Smooth muscle cell (in vitro differentiated cells): Measurements from ENCODE around the gene FKBP2. TPM values are rescaled to one million over a fixed set of nuclear protein-coding genes. Genes with fewer than 3 reads are reported as not detected.

Experiments used
- DNase-seq: peaks from one replicate; lab custom pipeline; 2025; ENCODE audit not compliant: unreplicated experiment; lab: John Stamatoyannopoulos, UW
- H2AFZ ChIP-seq: fragments of 200-600 bp; sonication (generic); 2 replicates; pipeline ENCODE4 v1.6.0; 2016; ENCODE audit warnings: antibody characterized with exemption, low read depth, mild to moderate bottlenecking
- H3F3A ChIP-seq: fragments of 200-600 bp; sonication (generic); 2 replicates; pipeline ENCODE4 v1.6.0; 2017; ENCODE audit warnings: antibody characterized with exemption, low read depth
- H3K27ac ChIP-seq: fragments of 200-600 bp; sonication (generic); 2 replicates; pipeline ENCODE4 v1.5.1; 2016; ENCODE audit warnings: low read depth, mild to moderate bottlenecking
- H3K27me3 ChIP-seq: fragments of 200-600 bp; sonication (generic); 2 replicates; pipeline ENCODE4 v1.6.1; 2016; ENCODE audit warnings: low read depth, mild to moderate bottlenecking
- H3K36me3 ChIP-seq: fragments of 200-600 bp; sonication (generic); 2 replicates; pipeline ENCODE4 v1.5.1; 2016; ENCODE audit warnings: low read depth
- H3K4me1 ChIP-seq: fragments of 200-600 bp; sonication (generic); 2 replicates; pipeline ENCODE4 v1.5.1; 2016; ENCODE audit warnings: low read depth
- H3K4me2 ChIP-seq: fragments of 200-600 bp; sonication (generic); 2 replicates; pipeline ENCODE4 v1.6.0; 2016; ENCODE audit warnings: mild to moderate bottlenecking
- H3K4me3 ChIP-seq: fragments of 200-600 bp; sonication (generic); 2 replicates; pipeline ENCODE4 v1.5.1; 2016; ENCODE audit warnings: mild to moderate bottlenecking
- H3K79me2 ChIP-seq: fragments of 200-600 bp; sonication (generic); 2 replicates; pipeline ENCODE4 v1.6.0; 2016; ENCODE audit warnings: low read depth, mild to moderate bottlenecking
- H3K9ac ChIP-seq: fragments of 200-600 bp; sonication (generic); 2 replicates; pipeline ENCODE4 v1.6.0; 2016; ENCODE audit warnings: low read depth
- H3K9me3 ChIP-seq: fragments of 200-600 bp; sonication (generic); replicated peaks from 2 replicates; pipeline ENCODE4 v1.5.1; 2016; ENCODE audit warnings: low read depth
- H4K20me1 ChIP-seq: fragments of 200-600 bp; sonication (generic); 2 replicates; pipeline ENCODE4 v1.6.0; 2016; ENCODE audit warnings: low read depth
- CTCF ChIP-seq: fragments of 200-600 bp; sonication (generic); IDR thresholded peaks from 2 replicates; pipeline ENCODE4 v1.5.1; 2017; ENCODE audit warnings: borderline replicate concordance, mild to moderate bottlenecking, antibody characterized with exemption; ENCODE audit not compliant: insufficient read depth, poor library complexity, severe bottlenecking
- WGBS: methylation state at CpG from one replicate; pipeline ENCODE4 v1.1.7; 2016; ENCODE audit warnings: low lambda C conversion rate; 5-methylcytosine and 5-hydroxymethylcytosine counted together
- polyA plus RNA-seq: library from polyadenylated mRNA; unstranded; fragments of >200 nt; fragmentation: Nextera tagmentation; extraction: Ambion mirVana; gene quantifications from 2 replicates; pipeline ENCODE4 v1.2.1, GENCODE V29; 2016
- total RNA-seq: library from RNA; depleted of rRNA; stranded (reverse); fragments of >200 nt; gene quantifications from 2 replicates; pipeline ENCODE4 v1.2.3, GENCODE V29; 2014

Gene FKBP2
- total and polyA plus RNA-seq, 2 experiments from 2014 or later = 51.3 to 231 TPM

- under 1% methylated on average over 48 of the region's 63 CpGs for WGBS
- TF ChIP-seq CTCF = no peak
- no peak for DNase-seq
- H3K27ac ChIP-seq = peak overlapping the region; percentile 69
- peaks cover 19% of the 10 kb centered on the region for H3K79me2 ChIP-seq
- peaks cover 30% of the 10 kb centered on the region for H4K20me1 ChIP-seq
- H3K9ac ChIP-seq = peak overlapping the region; percentile 78
- peak overlapping the region; percentile 89 for H3K4me3 ChIP-seq
- H3F3A ChIP-seq = peaks cover 21% of the 10 kb centered on the region
- H2AFZ ChIP-seq = no peak overlapping the region
- H3K36me3 ChIP-seq = no peaks in the 10 kb centered on the region
- no peaks in the 10 kb centered on the region for H3K27me3 ChIP-seq
- H3K9me3 ChIP-seq = no peaks in the 10 kb centered on the region
- peaks cover 13% of the 10 kb centered on the region for H3K4me1 ChIP-seq
- peak overlapping the region; percentile 96 for H3K4me2 ChIP-seq
Observed at GRCh38 chr11:64241491-64242374, 838 bp downstream of the FKBP2 start.

GRCh38 chr11:64243236-64243854 is 2.5 kb downstream of the FKBP2 start:
- no peak overlapping the region for H3K4me3 ChIP-seq

GRCh38 chr11:64244107-64244506 is 3.2 kb downstream of the FKBP2 start:
- TF ChIP-seq CTCF = no peak
- H3K4me1 ChIP-seq = peaks cover 21% of the 10 kb centered on the region
- 70% methylated on average over 5 of the region's 5 CpGs for WGBS
- no peaks in the 10 kb centered on the region for H3K27me3 ChIP-seq
- H3K27ac ChIP-seq = peak overlapping the region; percentile 87
- H3K79me2 ChIP-seq = peaks cover 19% of the 10 kb centered on the region
- no peak overlapping the region for H3K4me3 ChIP-seq
- DNase-seq = no peak
- peaks cover 10% of the 10 kb centered on the region for H3F3A ChIP-seq
- H3K4me2 ChIP-seq = no peak overlapping the region
- H4K20me1 ChIP-seq = peaks cover 30% of the 10 kb centered on the region
- H3K9me3 ChIP-seq = no peaks in the 10 kb centered on the region
- H2AFZ ChIP-seq = no peak overlapping the region
- no peaks in the 10 kb centered on the region for H3K36me3 ChIP-seq
- no peak overlapping the region for H3K9ac ChIP-seq

More at GRCh38 chr11:64243236-64243854, 2.5 kb downstream of the FKBP2 start:
- H2AFZ ChIP-seq = no peak overlapping the region
- no peaks in the 10 kb centered on the region for H3K36me3 ChIP-seq
- DNase-seq = no peak
- H3K9ac ChIP-seq = no peak overlapping the region
- peak overlapping the region; percentile 96 for H3K4me2 ChIP-seq
- H4K20me1 ChIP-seq = peaks cover 30% of the 10 kb centered on the region
- H3K4me1 ChIP-seq = peaks cover 18% of the 10 kb centered on the region
- peak overlapping the region; percentile 87 for H3K27ac ChIP-seq
- no peaks in the 10 kb centered on the region for H3K9me3 ChIP-seq
- peaks cover 17% of the 10 kb centered on the region for H3F3A ChIP-seq
- peaks cover 19% of the 10 kb centered on the region for H3K79me2 ChIP-seq
- 87% methylated on average over 8 of the region's 8 CpGs for WGBS
- TF ChIP-seq CTCF = no peak
- H3K27me3 ChIP-seq = no peaks in the 10 kb centered on the region
